Effector CD8-positive, alpha-beta T cell (primary cell): ENCODE results near the gene TPO.
"Not testable (repeated sequence)": the region's sequence is repeated elsewhere in the genome, so short reads cannot be mapped to it uniquely, and the experiment has no call there.

Source experiments
- DNase-seq: peaks from one replicate; lab custom pipeline; 2025; lab: John Stamatoyannopoulos, UW

The TPO gene

GRCh38 chr2:1501991-1502390 is 88.7 kb downstream of the TPO start:
- no peak for DNase-seq

GRCh38 chr2:1502891-1503304 is 89.6 kb downstream of the TPO start:
- no peak for DNase-seq

- no peak for DNase-seq
These were observed 90.4 kb downstream of the TPO start for GRCh38 chr2:1503471-1504310.

- DNase-seq, result no peak
These were observed 91.1 kb downstream of the TPO start for GRCh38 chr2:1504311-1504750.

GRCh38 chr2:1505031-1505441 is 91.8 kb downstream of the TPO start:
- DNase-seq, result no peak

GRCh38 chr2:1509271-1510065 is 96.2 kb downstream of the TPO start:
- DNase-seq, result no peak

GRCh38 chr2:1510176-1510575 is 96.9 kb downstream of the TPO start:
- no peak for DNase-seq

GRCh38 chr2:1511455-1511854 is 98.2 kb downstream of the TPO start:
- DNase-seq, result no peak

- no peak for DNase-seq
These were observed 99.3 kb downstream of the TPO start for GRCh38 chr2:1512321-1513289.

- no peak for DNase-seq
These were observed 101.3 kb downstream of the TPO start for GRCh38 chr2:1514391-1515072.

GRCh38 chr2:1515073-1515430 is 101.8 kb downstream of the TPO start:
- no peak for DNase-seq

GRCh38 chr2:1515986-1516797 is 102.9 kb downstream of the TPO start:
- no peak for DNase-seq

GRCh38 chr2:1516798-1517060 is 103.5 kb downstream of the TPO start:
- DNase-seq, result no peak

GRCh38 chr2:1517291-1517690 is 104.0 kb downstream of the TPO start:
- not testable (repeated sequence) for DNase-seq

GRCh38 chr2:1517786-1518185 is 104.5 kb downstream of the TPO start:
- no peak for DNase-seq

GRCh38 chr2:1518331-1518803 is 105.1 kb downstream of the TPO start:
- no peak for DNase-seq

GRCh38 chr2:1518867-1519530 is 105.7 kb downstream of the TPO start:
- no peak for DNase-seq

- DNase-seq, result no peak
These were observed 108.1 kb downstream of the TPO start for GRCh38 chr2:1521191-1521877.
